Kidney tubule cell (primary cell): ENCODE data around the gene CMKLR1.

Source experiments
- DNase-seq: peaks from one replicate; pipeline ENCODE4 v3.0.0-alpha.2; 2018; ENCODE audit warnings: low spot score

CMKLR1 gene

DNA sequence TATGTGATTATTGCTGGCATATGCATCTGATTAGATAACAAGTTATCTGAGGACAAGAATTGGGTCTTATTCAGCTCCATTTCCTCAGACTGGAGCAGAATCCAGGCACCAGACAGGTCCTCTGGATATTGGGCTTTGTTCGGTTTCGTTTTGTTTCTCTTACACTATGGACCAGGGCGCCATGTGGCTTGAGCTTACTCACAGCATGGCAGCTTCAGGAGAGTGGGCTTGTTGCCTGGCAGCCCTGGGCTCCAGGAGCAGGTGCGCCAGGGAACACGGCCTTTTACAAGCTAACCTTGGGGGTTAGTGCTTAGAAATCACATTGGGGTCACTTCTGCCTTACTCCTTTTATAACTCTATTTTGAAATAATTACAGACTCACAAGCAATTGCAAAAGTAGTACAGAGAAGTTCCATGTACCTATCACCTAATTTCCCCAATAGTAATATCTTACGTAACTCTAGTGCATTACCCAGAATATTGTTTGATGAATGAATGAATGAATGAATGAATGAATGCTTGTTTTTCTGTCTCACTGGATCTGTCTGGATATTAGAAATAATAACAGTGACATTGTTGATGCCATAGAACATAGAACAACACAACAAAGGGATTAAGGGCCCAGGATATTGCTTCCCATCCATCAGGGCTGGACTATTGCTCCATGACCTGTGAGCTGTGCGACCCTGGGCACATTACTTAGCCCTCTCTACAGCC is 39.0 kb downstream of the CMKLR1 start:
- DNase-seq = no peak

DNA sequence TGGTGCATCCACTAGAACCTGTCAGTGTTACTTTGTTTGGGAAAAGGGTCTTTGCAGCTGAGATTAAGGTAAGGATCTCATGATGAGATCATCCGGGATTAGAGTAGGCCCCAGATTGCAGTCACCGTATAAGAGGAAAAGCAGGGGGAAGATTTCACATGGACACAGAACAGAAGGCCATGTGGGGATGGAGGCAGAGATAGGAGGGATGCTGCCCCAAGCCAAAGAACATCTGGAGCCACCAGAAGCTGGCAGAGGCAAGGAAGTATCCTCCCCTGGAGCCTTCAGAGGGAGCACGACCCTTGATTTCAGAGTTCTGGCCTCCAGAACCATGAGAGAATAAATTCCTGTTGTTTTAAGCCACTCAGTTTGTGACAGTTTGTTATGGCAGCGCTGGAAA is 39.6 kb downstream of the CMKLR1 start:
- no peak for DNase-seq

DNA sequence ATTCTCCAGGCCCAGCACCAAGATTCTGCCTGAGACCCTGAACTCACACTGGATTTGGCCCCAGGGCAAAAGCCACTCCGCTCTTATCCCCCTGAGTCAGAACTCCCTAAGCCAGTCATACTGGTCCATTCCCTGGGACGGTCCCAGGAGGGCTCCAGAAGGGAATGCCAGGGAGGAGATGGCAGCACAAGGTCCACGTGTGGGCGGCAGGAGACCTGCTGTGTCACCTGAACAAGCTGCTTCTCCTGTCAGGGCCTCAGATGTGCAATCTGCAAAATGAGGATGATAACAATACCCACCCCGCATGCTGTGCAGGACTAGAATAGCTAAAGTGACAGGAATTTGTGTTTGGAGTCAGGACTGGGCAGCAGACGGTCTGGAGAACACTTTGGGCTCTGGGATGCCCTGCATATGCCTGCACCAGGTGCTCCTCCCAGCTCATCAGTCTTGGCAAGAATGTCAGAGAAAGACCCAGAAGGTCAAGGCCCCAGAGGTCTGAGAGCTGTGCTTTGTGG is 40.3 kb downstream of the CMKLR1 start:
- no peak for DNase-seq

- no peak for DNase-seq
Measured at GRCh38 chr12:108297895-108298760, 41.0 kb downstream of the CMKLR1 start.

- DNase-seq = no peak
Measured at GRCh38 chr12:108297424-108297823, 41.7 kb downstream of the CMKLR1 start.

GRCh38 chr12:108296945-108297344 is 42.2 kb downstream of the CMKLR1 start:
- DNase-seq = no peak

DNA sequence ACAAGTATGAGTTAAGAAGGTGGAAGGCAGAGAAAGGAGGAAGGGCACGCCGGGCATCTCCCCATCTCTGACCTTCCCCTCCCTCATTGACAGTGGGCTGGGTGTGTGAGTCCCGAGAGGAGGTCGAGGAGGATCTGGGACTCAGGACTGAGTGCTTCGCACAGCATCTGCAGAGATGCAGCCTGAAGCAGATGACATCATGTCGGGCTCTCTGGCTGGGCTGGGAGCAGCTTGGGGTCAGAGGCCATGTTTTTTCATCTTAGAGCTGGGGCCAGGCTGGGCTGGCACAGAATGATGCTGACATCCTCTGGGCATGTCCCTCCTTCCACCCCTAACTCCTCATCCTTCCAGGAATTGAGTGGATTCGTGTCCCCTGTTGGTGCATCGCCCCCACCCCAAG is 43.5 kb downstream of the CMKLR1 start:
- no peak for DNase-seq

GRCh38 chr12:108289350-108290161 is 49.6 kb downstream of the CMKLR1 start:
- no peak for DNase-seq

DNA sequence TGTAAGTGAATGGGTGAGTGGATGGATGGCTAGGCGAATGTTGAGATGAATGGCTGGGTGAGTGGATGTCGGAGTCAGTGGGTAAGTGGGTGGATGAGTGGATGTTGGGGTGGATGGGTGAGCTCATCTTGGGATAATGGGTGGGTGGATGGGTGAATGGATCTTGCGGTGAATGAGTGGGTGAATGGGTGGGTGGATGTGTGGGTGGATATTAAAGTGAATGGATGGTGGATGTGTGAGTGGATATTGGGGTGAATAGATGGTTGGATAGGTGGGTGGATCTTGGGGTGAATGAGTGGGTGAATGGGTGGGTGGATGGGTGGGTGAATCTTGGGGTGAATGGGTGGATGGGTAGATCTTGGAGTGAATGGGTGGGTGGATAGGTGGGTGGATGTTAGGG is 51.9 kb downstream of the CMKLR1 start:
- DNase-seq = no peak

DNA sequence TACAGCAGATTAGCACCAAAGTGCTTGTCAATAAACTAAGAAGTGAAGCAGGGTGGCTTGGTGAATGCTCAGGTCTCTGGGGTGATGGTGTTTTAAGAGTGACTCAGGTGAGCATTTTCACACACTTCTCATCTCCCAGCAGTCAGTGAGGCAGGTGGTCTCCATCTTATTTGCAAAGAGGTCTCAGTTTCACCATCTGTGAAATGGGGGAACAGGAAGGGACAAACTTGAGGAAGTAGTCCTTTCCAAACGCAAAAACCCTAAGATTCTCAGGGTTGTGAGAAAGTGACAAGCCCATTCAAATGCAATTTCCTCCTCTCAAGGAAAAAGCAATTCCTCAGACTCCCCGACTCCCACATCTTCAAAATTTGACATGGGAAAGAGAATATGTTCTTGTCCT is 54.1 kb downstream of the CMKLR1 start:
- DNase-seq = no peak

- DNase-seq = no peak
Measured at GRCh38 chr12:108284163-108284562, 54.9 kb downstream of the CMKLR1 start.

- no peak for DNase-seq
Measured at GRCh38 chr12:108282676-108283075, 56.4 kb downstream of the CMKLR1 start.

GRCh38 chr12:108282160-108282559 is 57.0 kb downstream of the CMKLR1 start:
- DNase-seq = no peak

DNA sequence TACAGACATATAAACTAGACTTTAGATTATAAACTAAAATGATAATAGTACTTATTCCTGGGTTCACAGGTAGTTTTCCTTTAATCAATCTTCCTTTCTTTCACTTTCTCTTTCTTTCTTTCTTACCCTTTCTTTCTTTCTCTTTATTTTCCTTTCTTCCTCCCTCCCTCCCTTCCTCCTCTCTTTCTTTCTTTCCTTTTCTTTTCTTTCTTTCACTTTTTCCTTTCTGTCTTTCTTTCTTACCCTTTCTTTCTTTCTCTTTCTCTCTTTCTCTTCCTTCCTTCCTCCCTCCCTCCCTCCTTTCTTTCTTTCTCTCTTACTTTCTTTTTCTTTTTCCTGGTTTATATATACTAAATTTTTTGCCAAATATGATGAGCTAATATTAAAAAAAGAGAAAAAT is 61.5 kb downstream of the CMKLR1 start:
- no peak for DNase-seq

GRCh38 chr12:108273217-108273616 is 65.9 kb downstream of the CMKLR1 start:
- DNase-seq = no peak

DNA sequence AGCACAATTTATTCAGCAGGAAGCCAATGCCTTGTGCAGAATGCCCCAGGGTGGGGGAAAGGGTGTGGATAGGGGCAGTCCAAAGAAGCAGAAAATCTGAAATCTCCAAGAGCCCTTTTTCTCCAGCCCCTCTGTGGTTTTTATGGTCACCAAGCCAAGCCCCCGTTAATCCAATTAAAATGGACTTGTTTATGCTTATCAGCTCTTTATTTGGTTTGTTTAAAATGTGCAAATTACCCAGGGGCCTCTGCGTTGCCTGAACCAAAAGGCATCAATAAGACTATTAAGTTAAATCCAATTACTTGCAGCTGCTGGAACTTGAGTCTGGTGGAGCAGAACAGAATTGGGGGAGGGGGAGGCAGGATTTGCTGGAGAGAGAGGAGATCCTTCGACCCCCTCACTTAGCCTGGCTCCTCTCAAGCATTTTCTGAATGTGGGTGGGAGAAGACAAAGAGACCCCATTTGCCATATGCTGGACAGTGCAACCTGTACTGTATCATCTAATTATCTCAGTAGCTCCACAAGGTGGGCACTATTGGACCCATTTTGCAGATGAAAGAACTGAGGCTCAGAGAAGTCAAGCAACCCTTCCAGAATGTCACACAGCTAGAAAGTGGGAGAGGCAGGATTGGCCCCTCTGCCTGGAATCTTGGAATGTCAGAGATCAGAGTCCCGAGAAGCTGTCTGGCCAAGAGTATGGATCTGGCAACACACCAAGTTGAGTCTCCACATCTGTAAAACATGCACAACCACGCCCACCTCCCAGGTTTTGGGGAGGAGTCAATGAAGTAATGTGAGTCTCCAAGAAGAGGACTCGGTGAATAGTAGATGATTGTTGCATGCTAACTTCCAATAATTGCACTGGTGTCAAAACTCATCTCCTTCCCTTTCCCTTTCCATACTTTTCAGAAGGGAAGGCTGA is 66.9 kb downstream of the CMKLR1 start:
- no peak for DNase-seq

DNA sequence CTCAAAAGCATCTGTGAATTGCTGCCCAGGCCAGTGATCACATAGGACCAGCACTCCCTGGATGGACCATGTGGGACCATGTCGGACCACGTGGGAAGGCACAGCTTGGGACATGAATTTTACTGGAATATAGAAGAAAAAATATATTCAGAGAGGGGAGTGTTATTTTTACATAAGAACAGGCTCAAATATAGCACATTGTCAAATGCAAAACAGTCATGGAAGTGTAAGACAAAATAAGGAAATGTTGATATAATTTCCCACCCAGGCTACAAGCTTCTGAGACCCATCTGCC is 68.3 kb downstream of the CMKLR1 start:
- no peak for DNase-seq

DNA sequence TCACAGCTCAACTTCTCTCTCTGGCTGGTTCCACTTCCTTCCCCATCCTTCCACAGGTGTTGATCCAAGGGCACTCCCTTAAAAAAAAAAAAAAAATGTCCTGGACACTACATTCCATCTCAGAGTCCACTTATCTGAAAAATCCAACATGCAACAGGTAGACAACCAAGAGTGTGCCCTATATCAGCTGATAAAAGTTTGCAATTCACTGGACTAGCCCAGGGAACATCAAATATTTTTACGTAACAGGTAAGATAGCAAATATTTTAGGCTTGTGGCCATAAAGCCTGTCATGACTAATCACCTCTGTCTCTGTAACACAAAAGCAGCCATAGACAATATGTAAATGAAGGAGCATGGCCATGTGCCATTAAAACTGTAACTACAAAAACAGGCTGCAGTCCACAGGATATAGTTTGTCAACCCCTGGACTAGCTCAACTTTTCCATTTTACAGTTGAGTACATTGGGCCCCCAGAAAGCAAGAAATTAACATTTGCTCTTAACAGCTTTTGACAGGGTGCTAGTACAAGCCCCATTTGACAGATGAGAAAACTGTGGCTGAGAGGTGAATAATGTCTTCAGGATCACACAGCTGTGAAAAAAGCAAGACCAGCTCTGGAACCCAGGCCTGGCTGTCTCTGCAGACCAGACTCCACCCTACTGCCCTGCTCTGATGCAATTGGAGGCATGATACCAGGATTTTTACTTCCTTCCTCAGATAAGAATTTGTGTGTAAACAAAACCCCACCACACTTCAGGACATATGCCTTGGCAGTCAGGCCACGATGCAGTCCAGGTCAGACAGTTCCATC is 68.9 kb downstream of the CMKLR1 start:
- DNase-seq = no peak

DNA sequence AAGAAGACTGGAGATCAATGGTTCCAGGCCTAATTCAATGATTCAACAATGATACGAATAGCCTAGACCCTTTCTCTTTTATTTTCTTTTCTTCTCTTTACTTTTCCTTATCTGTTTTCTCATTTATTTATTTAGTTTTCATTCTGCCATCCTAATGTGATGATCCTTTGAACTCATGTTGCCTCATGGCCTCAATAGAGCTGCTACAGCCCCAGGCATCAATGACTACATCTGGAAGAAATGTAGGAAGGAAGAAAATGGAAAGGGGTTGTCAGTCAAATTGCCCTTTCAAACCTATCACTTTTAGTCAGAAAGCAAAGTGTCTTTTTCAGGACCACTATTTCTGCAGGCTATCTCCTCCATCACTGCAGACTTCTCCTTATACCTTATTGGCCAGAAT is 69.9 kb downstream of the CMKLR1 start:
- no peak for DNase-seq

DNA sequence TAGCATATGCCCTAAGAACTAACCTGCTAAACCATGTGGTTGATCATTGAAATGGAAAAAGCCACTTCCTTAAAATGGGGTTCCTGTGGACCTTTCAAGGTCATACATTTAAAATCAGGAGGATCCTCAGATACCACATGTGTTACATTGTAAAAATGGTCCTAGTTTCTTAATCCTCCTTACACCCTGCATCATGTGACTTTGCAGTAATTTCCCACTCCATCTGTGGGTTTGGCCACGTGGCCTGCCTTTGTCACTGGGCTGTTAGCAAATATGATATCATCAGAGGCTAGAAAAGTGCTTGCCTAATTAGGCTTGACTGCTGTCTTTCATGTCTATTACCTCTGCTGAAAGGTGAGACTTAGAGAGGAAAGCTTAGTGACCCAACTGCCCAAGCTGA is 70.7 kb downstream of the CMKLR1 start:
- DNase-seq = no peak

- no peak for DNase-seq
Measured at GRCh38 chr12:108267450-108267849, 71.7 kb downstream of the CMKLR1 start.
